CMK (cell line): ENCODE data around the gene SYCE3.
"Not testable (repeated sequence)": the region's sequence is repeated elsewhere in the genome, so short reads cannot be mapped to it uniquely, and the experiment has no call there.

Source experiments
- DNase-seq: peaks from one replicate; pipeline ENCODE4 v3.0.0-alpha.2; 2010; ENCODE audit warnings: low read depth

Gene SYCE3

GRCh38 chr22:50562523-50563412 is at the start of gene SYCE3:
SYCE3 (minus strand) TSS chr22:50562919; CDS start chr22:50556405, 6,514 bp downstream.
- DNase-seq: peak; percentile 86

GRCh38 chr22:50612168-50612527 is 49.4 kb upstream of the SYCE3 start:
- DNase-seq: no peak

GRCh38 chr22:50611341-50612060 is 48.8 kb upstream of the SYCE3 start:
- no peak for DNase-seq

GRCh38 chr22:50610581-50610980 is 47.9 kb upstream of the SYCE3 start:
- DNase-seq: no peak

GRCh38 chr22:50610041-50610451 is 47.3 kb upstream of the SYCE3 start:
- no peak for DNase-seq

- no peak for DNase-seq
Observed at GRCh38 chr22:50609599-50609998, 46.9 kb upstream of the SYCE3 start.

GRCh38 chr22:50608996-50609395 is 46.3 kb upstream of the SYCE3 start:
- DNase-seq: no peak

- not testable (repeated sequence) for DNase-seq
Observed at GRCh38 chr22:50608058-50608840, 45.5 kb upstream of the SYCE3 start.

- no peak for DNase-seq
Observed at GRCh38 chr22:50607659-50608020, 44.9 kb upstream of the SYCE3 start.

- no peak for DNase-seq
Observed at GRCh38 chr22:50606946-50607658, 44.4 kb upstream of the SYCE3 start.

- DNase-seq: no peak
Observed at GRCh38 chr22:50606165-50606945, 43.6 kb upstream of the SYCE3 start.

GRCh38 chr22:50605613-50606074 is 42.9 kb upstream of the SYCE3 start:
- no peak for DNase-seq

GRCh38 chr22:50605002-50605612 is 42.4 kb upstream of the SYCE3 start:
- DNase-seq: no peak

GRCh38 chr22:50604256-50605001 is 41.7 kb upstream of the SYCE3 start:
- no peak for DNase-seq

GRCh38 chr22:50603511-50604255 is 41.0 kb upstream of the SYCE3 start:
- no peak for DNase-seq

GRCh38 chr22:50602338-50602700 is 39.6 kb upstream of the SYCE3 start:
- no peak for DNase-seq

- DNase-seq: no peak
Observed at GRCh38 chr22:50601669-50602337, 39.1 kb upstream of the SYCE3 start.

- no peak for DNase-seq
Observed at GRCh38 chr22:50600967-50601668, 38.4 kb upstream of the SYCE3 start.
